ENCODE measurements around the gene PITX1. TPM values are rescaled to one million over a fixed set of nuclear protein-coding genes. Genes with fewer than 3 reads are reported as not detected.

PITX1 gene
- total RNA-seq, 1 donor from 2014 or later: not detected

Other genes with a start within 250 kb of the PITX1 start
- gene C5orf24, start 188.3 kb downstream of the PITX1 start, total RNA-seq: 65.5 and 71.4 TPM in 2 replicates
- gene TXNDC15, start 159.9 kb downstream of the PITX1 start, total RNA-seq: 39.2 and 55.4 TPM in 2 replicates
- 5.7 and 6.5 TPM in 2 replicates for gene PCBD2, start 129.1 kb downstream of the PITX1 start, total RNA-seq
- gene CATSPER3, start 66.3 kb downstream of the PITX1 start, total RNA-seq: not detected in 2 replicates